GM12878 (cell line): ENCODE data around the gene MESD. TPM values are rescaled to one million over a fixed set of nuclear protein-coding genes. Genes with fewer than 3 reads are reported as not detected.

ENCODE experiments used
- BCL3 ChIP-seq: IDR thresholded peaks from 2 replicates; pipeline ENCODE4 v1.6.1; 2011; ENCODE audit warnings: borderline replicate concordance, low read depth, mild to moderate bottlenecking, moderate library complexity, low read length; ENCODE audit not compliant: insufficient read depth, poor library complexity, severe bottlenecking
- CUX1 ChIP-seq: IDR thresholded peaks from 2 replicates; pipeline ENCODE4 v1.6.1; 2012; ENCODE audit warnings: improper control_type of control experiment, low read depth, low read length; ENCODE audit not compliant: insufficient replicate concordance
- E2F8 ChIP-seq: fragments of 450-650 bp; IDR thresholded peaks from 2 replicates; pipeline ENCODE4 v1.6.1; 2018; ENCODE audit warnings: mild to moderate bottlenecking, low read depth, moderate library complexity; ENCODE audit not compliant: partially characterized antibody
- ESRRA ChIP-seq: IDR thresholded peaks from 2 replicates; pipeline ENCODE4 v1.6.1; 2012; ENCODE audit warnings: mild to moderate bottlenecking, low read length, improper control_type of control experiment
- FOS ChIP-seq: IDR thresholded peaks from 3 replicates; pipeline ENCODE4 v1.6.1; 2011; ENCODE audit warnings: borderline replicate concordance; ENCODE audit not compliant: insufficient read length; ENCODE audit errors: extremely low read depth
- GATAD2B ChIP-seq: fragments of 450-650 bp; conservative IDR thresholded peaks from 2 replicates; pipeline ENCODE4 v1.6.1; 2017; ENCODE audit warnings: low read depth, mild to moderate bottlenecking, moderate library complexity
- KLF5 ChIP-seq: fragments of 450-650 bp; IDR thresholded peaks from 2 replicates; pipeline ENCODE4 v1.6.1; 2014; ENCODE audit warnings: mild to moderate bottlenecking; ENCODE audit not compliant: partially characterized antibody
- RELB ChIP-seq: fragments of 450-650 bp; IDR thresholded peaks from 2 replicates; pipeline ENCODE4 v1.6.1; 2017; ENCODE audit warnings: low read depth, mild to moderate bottlenecking, moderate library complexity
- SMAD1 ChIP-seq: fragments of 450-650 bp; IDR thresholded peaks from 2 replicates; pipeline ENCODE4 v1.6.1; 2018; ENCODE audit warnings: mild to moderate bottlenecking, low read depth; ENCODE audit not compliant: partially characterized antibody
- ZBTB40 ChIP-seq: fragments of 450-650 bp; IDR thresholded peaks from 2 replicates; pipeline ENCODE4 v1.6.1; 2016; ENCODE audit warnings: mild to moderate bottlenecking, moderate library complexity, borderline replicate concordance
- polyA plus RNA-seq, 11 experiments: library from polyadenylated mRNA; depleted of rRNA in 4 of 11; unstranded in 6 of 11; stranded (reverse) in 5 of 11; fragments of >200 nt; fragmentation: Nextera tagmentation in 4 of 11; fragmentation: Illumina TruSeq in 1 of 11; extraction: Ambion mirVana in 4 of 11; extraction: Trizol in 1 of 11; gene quantifications; 1 replicate in 1 of 11; 2 replicates in 10 of 11; pipeline versions ENCODE4 v1.2.1 to v1.2.3, GENCODE V29; 2011 to 2016; ENCODE audit warnings: inconsistent platforms in 2 of 11, missing spikeins in 2 of 11, low read depth in 1 of 11
- total RNA-seq, 4 experiments: library from RNA; depleted of rRNA in 3 of 4; stranded (reverse); fragments of >200 nt in 3 of 4; fragmentation: Illumina TruSeq in 1 of 4; extraction: Trizol in 1 of 4; gene quantifications; 2 replicates each; pipeline versions ENCODE4 v1.2.1 to v1.2.3, GENCODE V29; 2013 to 2021

Gene MESD
- total and polyA plus RNA-seq, 10 of the 15 experiments (the other 5 are each of a cell fraction or from before 2014, with no cell fraction given) = 10.2 to 39.8 (median 20.9) TPM

- TF ChIP-seq RELB (no peak), CUX1 (no peak), FOS (no peak), KLF5 (no peak), ZBTB40 (no peak), GATAD2B (no peak; the same call in 1 of the 2 replicates), BCL3 (no peak), SMAD1 (no peak), ESRRA (no peak), E2F8 (no peak)
Observed at GRCh38 chr15:81001152-81002008, 11.8 kb upstream of the MESD start (continued).
